Activated T-cell treated with anti-CD3 and anti-CD28 coated beads, Interleukin-2, amount 50 U/mL, for 1 hour (primary cell): ENCODE measurements around the gene PET100.
A peak's percentile ranks its signal among the peaks of the same experiment; 100 is the strongest.

ENCODE experiments used
- DNase-seq: peaks from one replicate; pipeline ENCODE4 v3.0.0-alpha.2; 2020

Gene PET100

GRCh38 chr19:7680606-7681339 lies 51.2 kb downstream of the PET100 start, which contains the start of gene TRAPPC5:
Gene TRAPPC5, plus strand, starts transcription at chr19:7680833. Its CDS starts 1,421 bp downstream, at chr19:7682254.
- peak; percentile 92 for DNase-seq
